Measurements from ENCODE around the gene RAB4A. TPM values are rescaled to one million over a fixed set of nuclear protein-coding genes. Genes with fewer than 3 reads are reported as not detected.
A peak's percentile ranks its signal among the peaks of the same experiment; 100 is the strongest.

RAB4A gene
- total and polyA plus RNA-seq, 12 donors = 15.7 to 131 (median 112) TPM

GRCh38 chr1:229342656-229343569 is 72.0 kb downstream of the RAB4A start, which contains the start of gene CCSAP:
Gene CCSAP, minus strand, starts transcription at chr1:229343047. Its CDS starts 582 bp downstream, at chr1:229342465.
- intact Hi-C loops (cut with DNase I) = loop anchor here in 2 of 10 donors (5.0 to 10.0 kb wide), 2 partner anchors 68 to 71 kb away; partner anchors contain the start of gene RAB4A (in 2 of the 2)
- Histone ChIP-seq H3K9me3 (no peaks in the 10 kb centered on the region), H3K4me1 (peaks cover 2 to 34% (median 20%) of the 10 kb centered on the region in 9 donors), H3K27ac (peak within 1 kb of the TSS; percentile 60 to 95 (median 89)), H3K36me3 (no peaks in the 10 kb centered on the region), H3K27me3 (peaks cover 0 to 8% (median 0%) of the 10 kb centered on the region in 7 donors), H3K4me3 (peak within 1 kb of the TSS; percentile 70 to 99 (median 94))
- DNase-seq = peak; percentile 35 to 63
- peak in 3 of 9 donors; percentile 11 to 29 (median 17) for TF ChIP-seq CTCF (IDR thresholded peaks at IDR 0.05)
- peak; percentile 72 to 90 (median 80) for ATAC-seq
- WGBS, 2 donors = 1% methylated on average over 61 to 82 of the region's 83 CpGs

GRCh38 chr1:229344139-229344538 is 73.2 kb downstream of the RAB4A start:
- 80 to 83% methylated on average over 16 of the region's 16 CpGs for WGBS, 2 donors
- Histone ChIP-seq H3K27ac (no peak overlapping the region), H3K27me3 (peaks cover 0 to 9% (median 2%) of the 10 kb centered on the region in 7 donors), H3K4me3 (peak overlapping the region in 3 of 10 donors; percentile 93 to 98 (median 95)), H3K36me3 (no peaks in the 10 kb centered on the region), H3K4me1 (peaks cover 2 to 25% (median 20%) of the 10 kb centered on the region in 9 donors), H3K9me3 (no peaks in the 10 kb centered on the region)
- intact Hi-C loops (cut with DNase I) = loop anchor here in 2 of 10 donors (5.0 to 10.0 kb wide), 2 partner anchors 69 to 72 kb away; partner anchors contain the start of gene RAB4A (in 2 of the 2)
- no peak for TF ChIP-seq CTCF (IDR thresholded peaks at IDR 0.05)
- DNase-seq (no peak), ATAC-seq (no peak)

- no peak for TF ChIP-seq CTCF (IDR thresholded peaks at IDR 0.05)
- no peak overlapping the region for H3K4me3 ChIP-seq
- no peak overlapping the region for H3K27ac ChIP-seq
- H3K9me3 ChIP-seq = no peaks in the 10 kb centered on the region
- no peak for ATAC-seq
- peaks cover 0 to 17% (median 6%) of the 10 kb centered on the region in 7 donors for H3K27me3 ChIP-seq
- H3K36me3 ChIP-seq = no peaks in the 10 kb centered on the region
- peaks cover 2 to 23% (median 20%) of the 10 kb centered on the region in 9 donors for H3K4me1 ChIP-seq
- DNase-seq = no peak
- intact Hi-C loops (cut with DNase I) = loop anchor here in 2 of 10 donors (5.0 to 10.0 kb wide), 2 partner anchors 70 to 73 kb away; partner anchors contain the start of gene RAB4A (in 2 of the 2)
- 66 to 69% methylated on average over 8 of the region's 8 CpGs for WGBS, 2 donors
Measured at GRCh38 chr1:229344937-229345684, 74.2 kb downstream of the RAB4A start.

GRCh38 chr1:229347528-229347927 is 76.6 kb downstream of the RAB4A start:
- ATAC-seq = no peak
- H3K4me1 ChIP-seq = peaks cover 0 to 10% (median 6%) of the 10 kb centered on the region in 9 donors
- TF ChIP-seq CTCF (IDR thresholded peaks at IDR 0.05) = no peak
- no peak overlapping the region for H3K4me3 ChIP-seq
- H3K27me3 ChIP-seq = peaks cover 0 to 21% (median 6%) of the 10 kb centered on the region in 7 donors
- no peaks in the 10 kb centered on the region for H3K36me3 ChIP-seq
- 53 to 56% methylated on average over 3 of the region's 3 CpGs for WGBS, 2 donors
- DNase-seq = no peak
- intact Hi-C loops (cut with DNase I) = loop anchor here in 1 of 10 donors (10.0 kb wide), 1 partner anchor 73 kb away; the partner anchor contains the start of gene RAB4A
- no peak overlapping the region for H3K27ac ChIP-seq
- no peaks in the 10 kb centered on the region for H3K9me3 ChIP-seq

Measured in heart right ventricle (tissue), 16 donors.